Activated naive CD4-positive, alpha-beta T cell treated with anti-CD3 and anti-CD28 coated beads, Interleukin-2, amount 50 U/mL, for 72 hours (primary cell): ENCODE measurements around the gene NANOGP8. TPM values are rescaled to one million over a fixed set of nuclear protein-coding genes. Genes with fewer than 3 reads are reported as not detected.
"Not testable (repeated sequence)": the region's sequence is repeated elsewhere in the genome, so short reads cannot be mapped to it uniquely, and the experiment has no call there.

Experiments
- ATAC-seq, 2 donors: fragments of 150-1000 bp; cut with Tn5 transposase; 2 replicates each; pipeline ENCODE4 v1.10.0; 2021; ENCODE audit warnings: mild to moderate bottlenecking in 2 of 2, moderate library complexity in 2 of 2
- DNase-seq, 2 donors: peaks; one replicate each; pipeline ENCODE4 v3.0.0; 2021 to 2022; ENCODE audit warnings: low spot score in 2 of 2
- H3K27ac Mint-ChIP-seq, 2 donors: one replicate each; pipeline ENCODE4 v1.8.0; 2022; ENCODE audit warnings: mild to moderate bottlenecking in 2 of 2, mixed read lengths in 2 of 2
- H3K36me3 Mint-ChIP-seq, 2 donors: one replicate each; pipeline ENCODE4 v1.8.0; 2022; ENCODE audit warnings: mixed read lengths in 2 of 2
- H3K9me3 Mint-ChIP-seq, 2 donors: one replicate each; pipeline ENCODE4 v1.8.0; 2022; ENCODE audit warnings: mixed read lengths in 2 of 2
- total RNA-seq, 2 donors: library from RNA; stranded (reverse); gene quantifications; one replicate each; pipeline ENCODE4 v1.2.3, GENCODE V29; 2022

Gene NANOGP8
- total RNA-seq, 2 donors from 2014 or later: not detected

GRCh38 chr15:35107122-35107521 is 22.0 kb upstream of the NANOGP8 start:
- Mint-ChIP-seq H3K9me3 (no peaks in the 10 kb centered on the region), H3K27ac (no peak overlapping the region), H3K36me3 (no peaks in the 10 kb centered on the region)
- DNase-seq (no peak), ATAC-seq (no peak)

GRCh38 chr15:35104526-35105147 is 19.5 kb upstream of the NANOGP8 start:
- ATAC-seq (no peak), DNase-seq (no peak)
- no peaks in the 10 kb centered on the region for H3K36me3 Mint-ChIP-seq
- H3K27ac Mint-ChIP-seq: no peak overlapping the region
- no peaks in the 10 kb centered on the region for H3K9me3 Mint-ChIP-seq

DNA sequence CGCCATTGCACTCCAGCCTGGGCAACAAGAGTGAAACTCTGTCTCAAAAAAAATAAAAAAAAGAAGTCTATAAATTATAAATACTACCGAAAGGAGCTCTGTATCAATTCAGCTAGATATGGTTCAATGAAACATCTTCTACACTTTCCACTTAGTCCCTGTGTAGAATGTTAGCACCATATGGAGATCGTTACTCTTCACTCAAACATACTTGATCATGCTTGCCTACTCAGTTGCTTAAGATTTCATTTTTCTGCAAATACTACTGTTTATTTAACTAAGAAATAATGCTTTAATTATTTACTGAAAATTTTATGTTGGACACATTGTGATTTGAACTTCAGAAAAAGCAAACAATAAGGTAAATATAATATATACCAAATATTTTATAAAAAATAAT is 17.1 kb upstream of the NANOGP8 start:
- ATAC-seq (no peak), DNase-seq (no peak)
- Mint-ChIP-seq H3K27ac (no peak overlapping the region), H3K36me3 (no peaks in the 10 kb centered on the region), H3K9me3 (no peaks in the 10 kb centered on the region)

GRCh38 chr15:35101335-35101734 is 16.2 kb upstream of the NANOGP8 start:
- ATAC-seq (no peak), DNase-seq (no peak)
- Mint-ChIP-seq H3K36me3 (no peaks in the 10 kb centered on the region), H3K9me3 (no peaks in the 10 kb centered on the region), H3K27ac (no peak overlapping the region)

DNA sequence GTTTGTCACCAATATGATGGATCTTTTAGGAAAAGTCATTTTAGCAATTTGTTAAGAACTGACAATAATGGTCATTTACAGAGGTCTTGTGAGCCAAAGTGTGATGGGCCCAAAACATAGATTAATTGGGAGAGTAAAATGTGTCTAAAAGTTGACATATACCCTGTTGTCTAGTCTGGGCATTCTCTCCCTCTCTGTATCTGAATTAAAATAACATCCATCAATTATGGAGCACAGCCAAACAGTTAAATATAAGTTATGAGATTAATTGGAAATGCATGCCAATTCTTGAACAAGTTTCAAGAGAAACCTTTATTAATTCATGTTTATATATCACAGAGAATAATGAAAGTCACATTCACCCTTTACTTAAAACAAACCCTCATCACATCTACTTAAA is 13.6 kb upstream of the NANOGP8 start:
- DNase-seq (no peak), ATAC-seq (no peak)
- Mint-ChIP-seq H3K36me3 (no peaks in the 10 kb centered on the region), H3K27ac (no peak overlapping the region), H3K9me3 (no peaks in the 10 kb centered on the region)

GRCh38 chr15:35095941-35096340 is 10.8 kb upstream of the NANOGP8 start:
- peaks cover 3 to 5% of the 10 kb centered on the region in 2 donors for H3K9me3 Mint-ChIP-seq
- ATAC-seq (no peak), DNase-seq (no peak)
- peaks cover 5 to 7% of the 10 kb centered on the region in 2 donors for H3K36me3 Mint-ChIP-seq
- H3K27ac Mint-ChIP-seq: no peak overlapping the region

GRCh38 chr15:35092846-35093245 is 7.8 kb upstream of the NANOGP8 start:
- Mint-ChIP-seq H3K36me3 (peaks cover 5 to 7% of the 10 kb centered on the region in 2 donors), H3K9me3 (peaks cover 3 to 5% of the 10 kb centered on the region in 2 donors), H3K27ac (no peak overlapping the region)
- DNase-seq (no peak), ATAC-seq (no peak)

DNA sequence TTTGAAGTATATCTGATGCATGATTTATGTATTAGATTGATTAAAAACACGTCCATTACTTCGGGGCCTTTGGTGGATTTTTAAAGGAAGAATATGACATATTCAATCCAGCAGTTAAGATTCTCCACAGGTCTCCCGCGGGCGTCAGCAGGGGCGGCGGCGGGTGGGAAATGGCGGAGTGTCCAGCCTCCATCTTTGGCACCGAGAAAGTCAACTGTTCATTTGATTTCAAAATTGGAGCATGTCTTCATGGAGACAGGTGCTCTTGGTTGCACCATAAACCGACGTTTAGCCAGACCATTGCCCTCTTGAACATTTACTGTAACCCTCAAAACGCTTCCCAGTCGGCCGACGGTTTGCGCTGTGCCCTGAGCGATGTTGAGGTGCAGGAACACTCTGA is 7.2 kb upstream of the NANOGP8 start:
- ATAC-seq (no peak), DNase-seq (no peak)
- Mint-ChIP-seq H3K36me3 (peaks cover 5 to 7% of the 10 kb centered on the region in 2 donors), H3K9me3 (peaks cover 3 to 5% of the 10 kb centered on the region in 2 donors), H3K27ac (no peak overlapping the region)

- Mint-ChIP-seq H3K9me3 (peaks cover 3 to 5% of the 10 kb centered on the region in 2 donors), H3K27ac (no peak overlapping the region), H3K36me3 (peaks cover 5 to 7% of the 10 kb centered on the region in 2 donors)
- no peak for DNase-seq
- no peak for ATAC-seq
Observed at GRCh38 chr15:35090104-35090807, 5.2 kb upstream of the NANOGP8 start.

DNA sequence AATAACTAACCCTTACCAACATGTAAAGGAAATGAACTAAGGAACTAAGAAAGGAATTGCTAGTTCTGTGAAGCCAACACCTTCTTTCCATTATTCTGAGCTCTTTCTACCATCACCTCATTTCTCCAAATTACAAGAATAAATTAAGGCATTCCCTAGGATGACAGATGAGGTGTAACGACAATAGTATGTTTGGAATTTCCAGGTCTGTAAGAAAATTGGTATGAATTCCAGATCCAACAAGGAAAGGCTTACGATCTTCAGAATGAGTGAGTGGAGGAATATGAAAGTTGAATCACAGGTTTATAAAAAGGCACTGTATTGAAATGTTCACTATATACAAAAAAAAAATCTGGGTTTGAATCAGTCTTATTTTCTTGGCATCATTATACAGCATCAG is 4.5 kb upstream of the NANOGP8 start:
- ATAC-seq: no peak
- no peak overlapping the region for H3K27ac Mint-ChIP-seq
- DNase-seq: no peak
- H3K36me3 Mint-ChIP-seq: peaks cover 5 to 7% of the 10 kb centered on the region in 2 donors
- H3K9me3 Mint-ChIP-seq: peaks cover 3 to 5% of the 10 kb centered on the region in 2 donors

DNA sequence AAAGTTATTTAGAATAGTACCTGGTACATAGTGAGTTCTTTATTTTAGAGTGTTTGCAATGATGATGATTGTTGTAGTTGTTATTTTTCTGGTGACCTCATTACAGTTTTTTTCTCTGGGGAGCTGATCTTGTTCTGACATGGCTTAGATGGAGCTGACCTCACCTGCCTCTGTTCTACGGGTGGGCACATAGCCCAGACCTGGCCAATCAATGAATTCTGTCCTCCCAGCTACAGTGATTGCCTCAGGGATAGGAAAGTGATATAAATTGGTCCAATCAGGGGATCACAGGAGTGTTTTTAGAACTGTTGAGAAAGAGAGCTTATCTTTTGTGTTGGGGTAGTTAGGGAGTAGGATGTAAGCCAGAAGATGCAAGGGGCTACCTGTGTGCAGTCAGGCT is 3.2 kb upstream of the NANOGP8 start:
- H3K36me3 Mint-ChIP-seq: peaks cover 5 to 7% of the 10 kb centered on the region in 2 donors

GRCh38 chr15:35087759-35088158 is 2.7 kb upstream of the NANOGP8 start:
- ATAC-seq (no peak), DNase-seq (no peak)
- Mint-ChIP-seq H3K36me3 (peaks cover 4 to 6% of the 10 kb centered on the region in 2 donors), H3K27ac (no peak overlapping the region), H3K9me3 (peaks cover 2 to 4% of the 10 kb centered on the region in 2 donors)

More for the DNA sequence above, 3.2 kb upstream of the NANOGP8 start:
- Mint-ChIP-seq H3K27ac (no peak overlapping the region), H3K9me3 (peaks cover 3 to 5% of the 10 kb centered on the region in 2 donors)
- DNase-seq: no peak
- ATAC-seq: no peak

DNA sequence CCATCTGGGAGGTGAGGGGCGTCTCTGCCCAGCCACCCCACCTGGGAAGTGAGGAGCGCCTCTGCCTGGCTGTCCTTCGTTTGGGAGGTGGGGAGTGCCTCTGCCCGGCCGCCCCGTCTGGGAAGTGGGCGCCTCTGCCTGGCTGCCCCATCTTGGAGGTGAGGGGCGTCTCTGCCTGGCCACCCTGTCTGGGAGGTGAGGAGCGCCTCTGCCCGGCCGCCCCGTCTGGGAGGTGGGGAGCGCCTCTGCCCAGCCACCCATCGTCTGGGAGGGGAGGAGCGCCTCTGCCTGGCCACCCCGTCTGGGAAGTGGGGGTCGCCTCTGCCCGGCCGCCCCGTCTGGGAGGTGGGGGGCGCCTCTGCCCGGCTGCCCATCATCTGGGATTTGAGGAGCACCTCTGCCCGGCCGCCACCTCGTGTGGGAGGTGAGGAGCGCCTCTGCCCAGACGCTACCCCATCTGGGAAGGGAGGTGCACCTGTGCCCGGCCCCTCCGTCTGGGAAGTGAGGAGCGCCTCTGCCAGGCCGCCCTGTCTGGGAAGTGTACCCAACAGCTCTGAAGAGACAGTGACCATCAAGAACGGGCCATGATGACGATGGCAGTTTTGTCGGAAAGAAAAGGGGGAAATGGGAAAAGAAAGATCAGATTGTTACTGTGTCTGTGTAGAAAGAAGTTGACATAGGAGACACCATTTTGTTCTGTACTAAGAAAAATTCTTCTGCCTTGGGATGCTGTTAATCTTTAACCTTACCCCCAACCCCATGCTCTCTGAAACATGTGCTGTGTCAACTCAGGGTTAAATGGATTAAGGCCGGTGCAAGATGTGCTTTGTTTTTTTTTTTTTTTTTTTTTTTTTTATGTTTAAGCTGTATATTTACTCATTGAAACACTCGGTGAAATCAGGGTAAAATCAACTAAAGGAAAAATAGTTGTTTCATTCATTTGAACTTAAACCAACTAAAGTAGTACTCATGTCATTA is 2.4 kb downstream of the NANOGP8 start:
- H3K27ac Mint-ChIP-seq, ATAC-seq, DNase-seq, H3K36me3 Mint-ChIP-seq, H3K9me3 Mint-ChIP-seq: not testable (repeated sequence)

DNA sequence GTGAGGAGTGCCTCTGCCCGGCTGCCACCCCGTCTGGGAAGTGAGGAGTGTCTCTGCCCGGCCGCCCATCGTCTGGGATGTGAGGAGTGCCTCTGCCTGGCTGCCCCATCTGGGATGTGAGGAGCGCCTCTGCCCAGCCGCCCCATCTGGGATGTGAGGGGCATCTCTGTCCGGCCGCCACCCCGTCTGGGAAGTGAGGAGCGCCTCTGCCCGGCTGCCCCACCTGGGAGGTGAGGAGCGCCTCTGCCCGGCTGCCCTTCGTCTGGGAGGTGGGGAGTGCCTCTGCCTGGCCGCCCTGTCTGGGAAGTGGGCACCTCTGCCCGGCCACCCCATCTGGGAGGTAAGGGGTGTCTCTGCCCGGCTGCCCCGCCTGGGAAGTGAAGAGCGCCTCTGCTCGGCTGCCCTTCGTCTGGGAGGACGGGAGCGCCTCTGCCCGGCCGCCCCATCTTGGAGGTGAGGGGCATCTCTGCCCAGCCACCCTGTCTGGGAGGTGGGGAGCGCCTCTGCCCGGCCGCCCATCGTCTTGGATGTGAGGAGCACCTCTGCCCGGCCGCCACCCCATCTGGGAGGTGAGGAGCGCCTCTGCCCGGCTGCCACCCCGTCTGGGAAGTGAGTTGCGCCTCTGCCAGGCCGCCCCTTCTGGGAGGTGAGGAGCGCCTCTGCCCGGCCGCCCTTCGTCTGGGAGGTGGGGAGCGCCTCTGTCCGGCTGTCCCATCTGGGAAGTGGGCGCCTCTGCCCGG is 3.3 kb downstream of the NANOGP8 start:
- H3K36me3 Mint-ChIP-seq, DNase-seq, H3K27ac Mint-ChIP-seq, ATAC-seq, H3K9me3 Mint-ChIP-seq: not testable (repeated sequence)

GRCh38 chr15:35080226-35080625 is 4.9 kb downstream of the NANOGP8 start:
- no peak for ATAC-seq
- Mint-ChIP-seq H3K27ac (no peak overlapping the region), H3K9me3 (no peaks in the 10 kb centered on the region), H3K36me3 (no peaks in the 10 kb centered on the region)
- DNase-seq: no peak

DNA sequence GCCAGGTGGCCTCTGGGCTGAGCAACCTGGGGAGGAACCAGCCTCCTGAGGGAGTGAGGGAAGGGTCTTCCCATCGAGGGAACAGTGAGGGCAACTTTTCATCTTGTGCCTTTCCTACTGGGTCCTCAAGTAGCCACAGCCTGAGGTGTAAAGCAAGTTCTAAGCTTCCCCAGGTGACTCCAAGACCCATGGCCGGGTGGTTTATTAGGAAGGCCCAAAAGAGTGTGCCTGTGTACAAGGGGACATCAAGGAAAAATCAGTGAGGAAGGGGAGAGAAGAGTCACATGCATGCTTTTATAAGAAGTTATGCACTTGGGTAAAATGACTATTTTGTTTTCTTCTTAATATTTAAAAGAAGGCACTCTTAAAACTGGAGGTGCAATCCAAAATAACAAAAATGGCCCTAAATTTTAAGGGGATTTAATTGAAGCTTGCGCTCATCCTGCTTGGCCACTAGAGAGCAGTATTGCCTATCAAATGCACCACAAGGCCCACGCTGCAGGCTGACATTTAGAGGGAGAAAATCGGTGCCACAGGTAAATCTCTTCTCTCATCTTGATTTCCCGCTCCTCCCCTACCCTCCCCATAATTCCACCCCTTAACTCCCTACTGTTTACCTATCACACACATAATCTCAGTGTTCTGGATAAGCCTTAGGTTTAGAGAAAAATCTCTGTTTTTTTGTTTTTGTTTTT is 6.7 kb downstream of the NANOGP8 start:
- Mint-ChIP-seq H3K27ac (no peak overlapping the region), H3K36me3 (no peaks in the 10 kb centered on the region), H3K9me3 (no peaks in the 10 kb centered on the region)
- ATAC-seq: peak in 1 of 2 donors; percentile 62
- peak in 1 of 2 donors; percentile 21 for DNase-seq
